Mesenchymal stem cell (in vitro differentiated cells and primary cell): ENCODE results near the gene DPF3.

Experiments used
- DNase-seq: peaks from one replicate; pipeline ENCODE4 v3.0.0-alpha.2; 2013
- H2AFZ ChIP-seq: one replicate; pipeline ENCODE4 v1.6.1; 2013; ENCODE audit warnings: low read depth, mild to moderate bottlenecking, control low read depth, inconsistent platforms, low read length, moderate library complexity
- H2AK5ac ChIP-seq: 2 replicates; pipeline ENCODE4 v1.6.1; 2013; ENCODE audit warnings: low read length, moderate library complexity, mild to moderate bottlenecking, inconsistent platforms; ENCODE audit not compliant: severe bottlenecking
- H2BK120ac ChIP-seq: one replicate; pipeline ENCODE4 v1.6.1; 2013; ENCODE audit warnings: low read depth, mild to moderate bottlenecking, inconsistent platforms, low read length, moderate library complexity
- H2BK12ac ChIP-seq, 2 experiments: one replicate each; pipeline ENCODE4 v1.6.1; 2013; ENCODE audit warnings: inconsistent platforms in 2 of 2, low read length in 2 of 2, mild to moderate bottlenecking in 2 of 2, moderate library complexity in 2 of 2, control low read depth in 1 of 2
- H2BK15ac ChIP-seq: one replicate; pipeline ENCODE4 v1.6.1; 2013; ENCODE audit warnings: mild to moderate bottlenecking, low read depth, inconsistent platforms; ENCODE audit not compliant: poor library complexity, severe bottlenecking
- H2BK5ac ChIP-seq: 2 replicates; pipeline ENCODE4 v1.6.1; 2013; ENCODE audit warnings: low read depth, mild to moderate bottlenecking, low read length, control low read depth, inconsistent platforms; ENCODE audit not compliant: poor library complexity, severe bottlenecking
- H3K14ac ChIP-seq, 2 experiments: one replicate each; pipeline ENCODE4 v1.6.1; 2013; ENCODE audit warnings: inconsistent platforms in 2 of 2, low read length in 2 of 2, control low read depth in 1 of 2, mild to moderate bottlenecking in 1 of 2, moderate library complexity in 1 of 2
- H3K18ac ChIP-seq, 2 experiments: one replicate each; pipeline ENCODE4 v1.6.1; 2013; ENCODE audit warnings: inconsistent platforms in 2 of 2, low read length in 2 of 2, control low read depth in 1 of 2, low read depth in 1 of 2, mild to moderate bottlenecking in 1 of 2
- H3K23ac ChIP-seq, 2 experiments: one replicate each; pipeline ENCODE4 v1.6.1; 2013; ENCODE audit warnings: inconsistent platforms in 2 of 2, low read length in 2 of 2, mild to moderate bottlenecking in 2 of 2, moderate library complexity in 2 of 2, control low read depth in 1 of 2
- H3K27ac ChIP-seq: 2 replicates; pipeline ENCODE4 v1.5.1; 2013; ENCODE audit warnings: mild to moderate bottlenecking, moderate library complexity, low read length, control low read depth, inconsistent platforms; ENCODE audit not compliant: poor library complexity, severe bottlenecking
- H3K27me3 ChIP-seq, 2 experiments: 2 replicates each; pipeline versions ENCODE4 v1.6.1 to v1.7.0; 2013; ENCODE audit warnings: low read length in 2 of 2, mild to moderate bottlenecking in 2 of 2, moderate library complexity in 2 of 2, control low read depth in 1 of 2, inconsistent platforms in 1 of 2; ENCODE audit not compliant: control insufficient read depth in 1 of 2, insufficient read depth in 1 of 2
- H3K36me3 ChIP-seq, 2 experiments: 2 replicates each; pipeline versions ENCODE4 v1.6.1 to v1.7.0; 2013; ENCODE audit warnings: low read length in 2 of 2, control low read depth in 1 of 2, inconsistent platforms in 1 of 2, low read depth in 1 of 2, mild to moderate bottlenecking in 1 of 2; ENCODE audit not compliant: insufficient read depth in 2 of 2, control insufficient read depth in 1 of 2
- H3K4ac ChIP-seq, 2 experiments: one replicate each; pipeline ENCODE4 v1.6.1; 2013; ENCODE audit warnings: inconsistent platforms in 2 of 2, low read length in 2 of 2, mild to moderate bottlenecking in 2 of 2, moderate library complexity in 2 of 2, control low read depth in 1 of 2, low read depth in 1 of 2
- H3K4me1 ChIP-seq: 2 replicates; pipeline ENCODE4 v1.6.1; 2013; ENCODE audit warnings: low read depth, low read length, control low read depth; ENCODE audit not compliant: control insufficient read depth, insufficient read depth
- H3K4me2 ChIP-seq: 2 replicates; pipeline ENCODE4 v1.6.1; 2013; ENCODE audit warnings: low read length, mild to moderate bottlenecking, inconsistent platforms; ENCODE audit not compliant: poor library complexity, severe bottlenecking
- H3K4me3 ChIP-seq, 2 experiments: 2 replicates each; pipeline versions ENCODE4 v1.5.1 to v1.7.0; 2013; ENCODE audit warnings: low read length in 2 of 2, mild to moderate bottlenecking in 2 of 2, control low read depth in 1 of 2, low read depth in 1 of 2; ENCODE audit not compliant: insufficient read depth in 1 of 2
- H3K79me1 ChIP-seq: replicated peaks from 2 replicates; pipeline ENCODE4 v1.6.1; 2013; ENCODE audit warnings: mild to moderate bottlenecking, control low read depth, low read length, inconsistent platforms; ENCODE audit not compliant: poor library complexity, severe bottlenecking
- H3K9ac ChIP-seq: 2 replicates; pipeline ENCODE4 v1.7.0; 2013; ENCODE audit warnings: mild to moderate bottlenecking, low read length, moderate library complexity
- H3K9me3 ChIP-seq: 2 replicates; pipeline ENCODE4 v1.7.0; 2013; ENCODE audit warnings: mild to moderate bottlenecking, low read length; ENCODE audit not compliant: control insufficient read depth
- H4K8ac ChIP-seq: one replicate; pipeline ENCODE4 v1.6.1; 2013; ENCODE audit warnings: inconsistent platforms, mild to moderate bottlenecking, low read length, moderate library complexity
- H4K91ac ChIP-seq: one replicate; pipeline ENCODE4 v1.6.1; 2013; ENCODE audit warnings: mild to moderate bottlenecking, low read length, inconsistent platforms
- WGBS: methylation state at CpG from one replicate; pipeline ENCODE4 v1.1.7; 2013; ENCODE audit warnings: mixed read lengths; 5-methylcytosine and 5-hydroxymethylcytosine counted together

DPF3 gene

GRCh38 chr14:72640911-72641485 lies 252.9 kb downstream of the DPF3 start:
- Histone ChIP-seq H2AFZ (no peak overlapping the region), H3K4me3 (peak overlapping the region in 1 of 2 experiments; percentile 10), H2BK5ac (no peak overlapping the region), H3K23ac (no peak overlapping the region), H3K4me1 (peaks cover 9% of the 10 kb centered on the region), H3K27ac (no peak overlapping the region), H3K9me3 (peaks cover 18% of the 10 kb centered on the region), H3K4me2 (no peak overlapping the region), H3K27me3 (no peaks in the 10 kb centered on the region), H4K8ac (no peak overlapping the region), H3K4ac (no peak overlapping the region), H2BK15ac (no peak overlapping the region), H3K9ac (no peak overlapping the region), H2AK5ac (peak overlapping the region; percentile 41), H3K36me3 (no peaks in the 10 kb centered on the region), H4K91ac (no peak overlapping the region), H3K79me1 (peaks cover 3% of the 10 kb centered on the region), H2BK12ac (peak overlapping the region; percentile 7 to 38), H3K14ac (no peak overlapping the region), H3K18ac (no peak overlapping the region), H2BK120ac (peak overlapping the region; percentile 6)
- DNase-seq, result no peak
- 96% methylated on average over 8 of the region's 8 CpGs for WGBS

- Histone ChIP-seq H3K27me3 (no peaks in the 10 kb centered on the region), H3K4me2 (no peak overlapping the region), H3K9me3 (peaks cover 18% of the 10 kb centered on the region), H3K36me3 (no peaks in the 10 kb centered on the region), H3K9ac (no peak overlapping the region), H3K18ac (no peak overlapping the region), H2BK5ac (no peak overlapping the region), H3K14ac (no peak overlapping the region), H2AK5ac (no peak overlapping the region), H4K91ac (no peak overlapping the region), H3K23ac (no peak overlapping the region), H3K79me1 (peaks cover 1% of the 10 kb centered on the region), H2AFZ (no peak overlapping the region), H3K4ac (no peak overlapping the region), H2BK12ac (no peak overlapping the region), H2BK120ac (no peak overlapping the region), H3K4me1 (peaks cover 7% of the 10 kb centered on the region), H2BK15ac (no peak overlapping the region), H3K4me3 (no peak overlapping the region), H3K27ac (peak overlapping the region; percentile 72), H4K8ac (no peak overlapping the region)
- 0% methylated on average over 3 of the region's 3 CpGs for WGBS
- peak; percentile 92 for DNase-seq
These were observed 255.9 kb downstream of the DPF3 start for GRCh38 chr14:72638021-72638420.

- H2BK12ac ChIP-seq, result peak overlapping the region in 1 of 2 experiments; percentile 23
- H2AK5ac ChIP-seq, result no peak overlapping the region
- H3K9me3 ChIP-seq, result peaks cover 14% of the 10 kb centered on the region
- H3K36me3 ChIP-seq, result no peaks in the 10 kb centered on the region
- 99% methylated on average over 4 of the region's 4 CpGs for WGBS
- no peak overlapping the region for H3K4ac ChIP-seq
- no peak overlapping the region for H2BK15ac ChIP-seq
- H3K14ac ChIP-seq, result no peak overlapping the region
- H3K23ac ChIP-seq, result no peak overlapping the region
- no peak overlapping the region for H3K27ac ChIP-seq
- H4K91ac ChIP-seq, result no peak overlapping the region
- no peak overlapping the region for H4K8ac ChIP-seq
- no peak overlapping the region for H2BK5ac ChIP-seq
- no peak overlapping the region for H3K9ac ChIP-seq
- H3K4me1 ChIP-seq, result peaks cover 3% of the 10 kb centered on the region
- no peak overlapping the region for H3K18ac ChIP-seq
- H2BK120ac ChIP-seq, result no peak overlapping the region
- no peaks in the 10 kb centered on the region for H3K79me1 ChIP-seq
- H3K4me2 ChIP-seq, result no peak overlapping the region
- DNase-seq, result no peak
- no peak overlapping the region for H3K4me3 ChIP-seq
- no peaks in the 10 kb centered on the region for H3K27me3 ChIP-seq
- H2AFZ ChIP-seq, result no peak overlapping the region
These were observed 257.0 kb downstream of the DPF3 start for GRCh38 chr14:72636871-72637270.

GRCh38 chr14:72636094-72636493 lies 257.8 kb downstream of the DPF3 start:
- no CpG with 5 or more reads among the region's 1 CpG for WGBS

More at GRCh38 chr14:72636094-72636493, 257.8 kb downstream of the DPF3 start:
- H3K9ac ChIP-seq, result no peak overlapping the region
- no peak overlapping the region for H3K23ac ChIP-seq
- H2BK12ac ChIP-seq, result no peak overlapping the region
- peaks cover 10% of the 10 kb centered on the region for H3K9me3 ChIP-seq
- no peak overlapping the region for H3K4me2 ChIP-seq
- H4K91ac ChIP-seq, result no peak overlapping the region
- no peak overlapping the region for H3K18ac ChIP-seq
- no peaks in the 10 kb centered on the region for H3K27me3 ChIP-seq
- no peak overlapping the region for H2BK5ac ChIP-seq
- no peak overlapping the region for H3K27ac ChIP-seq
- H2AFZ ChIP-seq, result no peak overlapping the region
- H3K79me1 ChIP-seq, result no peaks in the 10 kb centered on the region
- H2AK5ac ChIP-seq, result no peak overlapping the region
- no peaks in the 10 kb centered on the region for H3K36me3 ChIP-seq
- H3K4me3 ChIP-seq, result no peak overlapping the region
- DNase-seq, result no peak
- no peak overlapping the region for H3K14ac ChIP-seq
- H3K4ac ChIP-seq, result no peak overlapping the region
- H3K4me1 ChIP-seq, result peaks cover 3% of the 10 kb centered on the region
- no peak overlapping the region for H2BK120ac ChIP-seq
- H2BK15ac ChIP-seq, result no peak overlapping the region
- no peak overlapping the region for H4K8ac ChIP-seq
